ENCODE measurements around the gene SLC7A7.

DNA sequence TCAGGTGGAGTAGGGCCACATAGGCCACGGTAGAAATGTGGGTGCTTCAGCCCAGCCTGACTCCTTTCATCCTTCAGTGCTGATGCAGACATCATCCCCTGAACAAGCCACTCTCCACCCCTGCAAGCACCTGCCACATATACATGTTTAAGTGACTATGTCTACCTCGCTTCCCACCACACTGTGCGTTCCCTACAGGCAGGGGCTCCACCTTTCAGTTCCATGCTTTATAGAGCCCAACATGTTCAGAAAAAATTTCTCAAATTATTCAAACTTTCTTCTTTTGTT lies 11.6 kb downstream of the SLC7A7 start:
- TF ChIP-seq, protein P1, sequence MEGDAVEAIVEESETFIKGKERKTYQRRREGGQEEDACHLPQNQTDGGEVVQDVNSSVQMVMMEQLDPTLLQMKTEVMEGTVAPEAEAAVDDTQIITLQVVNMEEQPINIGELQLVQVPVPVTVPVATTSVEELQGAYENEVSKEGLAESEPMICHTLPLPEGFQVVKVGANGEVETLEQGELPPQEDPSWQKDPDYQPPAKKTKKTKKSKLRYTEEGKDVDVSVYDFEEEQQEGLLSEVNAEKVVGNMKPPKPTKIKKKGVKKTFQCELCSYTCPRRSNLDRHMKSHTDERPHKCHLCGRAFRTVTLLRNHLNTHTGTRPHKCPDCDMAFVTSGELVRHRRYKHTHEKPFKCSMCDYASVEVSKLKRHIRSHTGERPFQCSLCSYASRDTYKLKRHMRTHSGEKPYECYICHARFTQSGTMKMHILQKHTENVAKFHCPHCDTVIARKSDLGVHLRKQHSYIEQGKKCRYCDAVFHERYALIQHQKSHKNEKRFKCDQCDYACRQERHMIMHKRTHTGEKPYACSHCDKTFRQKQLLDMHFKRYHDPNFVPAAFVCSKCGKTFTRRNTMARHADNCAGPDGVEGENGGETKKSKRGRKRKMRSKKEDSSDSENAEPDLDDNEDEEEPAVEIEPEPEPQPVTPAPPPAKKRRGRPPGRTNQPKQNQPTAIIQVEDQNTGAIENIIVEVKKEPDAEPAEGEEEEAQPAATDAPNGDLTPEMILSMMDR (IDR thresholded peaks at IDR 0.05 in 8 of 11, conservative IDR thresholded peaks at IDR 0.05 in 3 of 11): no peak
- TF ChIP-seq POLR2A (IDR thresholded peaks at IDR 0.05): no peak
- no peak for TF ChIP-seq POLR2AphosphoS5 (IDR thresholded peaks at IDR 0.05)

All from spleen (tissue), 7 donors.